Lower lobe of right lung (tissue), 2 donors: ENCODE measurements around the gene ERC1. TPM values are rescaled to one million over a fixed set of nuclear protein-coding genes. Genes with fewer than 3 reads are reported as not detected.

Experiments
- ATAC-seq, 2 donors: fragments of 200-7000 bp; cut with Tn5 transposase; one replicate each; pipeline ENCODE4 v1.9.1; 2020 to 2022; ENCODE audit warnings: mild to moderate bottlenecking in 2 of 2, moderate library complexity in 2 of 2
- DNase-seq: peaks from one replicate; pipeline ENCODE4 v3.0.0-alpha.2; 2020
- H3K27ac ChIP-seq: fragments of 200-600 bp; one replicate; pipeline ENCODE4 v1.8.0; 2022
- H3K27me3 ChIP-seq: fragments of 200-600 bp; one replicate; pipeline ENCODE4 v1.8.0; 2022; ENCODE audit warnings: low read depth
- H3K36me3 ChIP-seq: fragments of 200-600 bp; one replicate; pipeline ENCODE4 v1.8.0; 2022; ENCODE audit warnings: mild to moderate bottlenecking
- H3K4me1 ChIP-seq: fragments of 200-600 bp; one replicate; pipeline ENCODE4 v1.8.0; 2022
- H3K4me3 ChIP-seq: fragments of 200-600 bp; one replicate; pipeline ENCODE4 v1.8.0; 2022; ENCODE audit warnings: mild to moderate bottlenecking
- H3K9me3 ChIP-seq: fragments of 200-600 bp; one replicate; pipeline ENCODE4 v1.8.0; 2022
- CTCF ChIP-seq: fragments of 200-600 bp; IDR thresholded peaks from one replicate; pipeline ENCODE4 v1.8.0; 2022; ENCODE audit warnings: antibody characterized with exemption, mild to moderate bottlenecking
- intact Hi-C: fragments of 100-400 bp; cut with DNase I; formaldehyde crosslinking; loops from one replicate; pipeline ENCODE4 v1.11.0; 2022
- total RNA-seq: library from RNA; stranded (reverse); fragmentation: NEBNext Ultra II Directional; extraction: Animal tissue kit (Norgen Biotek cat#: 25700); gene quantifications from one replicate; pipeline ENCODE4 v1.2.1, GENCODE V29; 2021
- donor health status: DM: no; HTN: yes; CAD: no; lungs with severe emphysema.

ERC1 gene
- total RNA-seq, 1 donor from 2014 or later, result 66.3 TPM

GRCh38 chr12:1199700-1200099 is 208.7 kb downstream of the ERC1 start:
- H3K9me3 ChIP-seq, result peaks cover 3% of the 10 kb centered on the region
- intact Hi-C loops, result no loop called here
- peaks cover 13% of the 10 kb centered on the region for H3K4me1 ChIP-seq
- DNase-seq (no peak), ATAC-seq (no peak)
- H3K27ac ChIP-seq, result no peak overlapping the region
- H3K27me3 ChIP-seq, result no peaks in the 10 kb centered on the region
- H3K4me3 ChIP-seq, result no peak overlapping the region
- TF ChIP-seq CTCF, result no peak
- no peaks in the 10 kb centered on the region for H3K36me3 ChIP-seq

GRCh38 chr12:1201030-1201429 is 210.0 kb downstream of the ERC1 start:
- no peak for ATAC-seq
- peaks cover 3% of the 10 kb centered on the region for H3K9me3 ChIP-seq
- TF ChIP-seq CTCF, result no peak
- H3K4me3 ChIP-seq, result no peak overlapping the region
- H3K4me1 ChIP-seq, result peaks cover 20% of the 10 kb centered on the region
- H3K27ac ChIP-seq, result no peak overlapping the region
- no peak for DNase-seq
- intact Hi-C loops, result no loop called here
- no peaks in the 10 kb centered on the region for H3K36me3 ChIP-seq
- H3K27me3 ChIP-seq, result no peaks in the 10 kb centered on the region

- ATAC-seq (no peak), DNase-seq (no peak)
- H3K27me3 ChIP-seq, result no peaks in the 10 kb centered on the region
- H3K9me3 ChIP-seq, result peaks cover 3% of the 10 kb centered on the region
- H3K27ac ChIP-seq, result peak overlapping the region; percentile 15
- TF ChIP-seq CTCF, result no peak
- H3K36me3 ChIP-seq, result no peaks in the 10 kb centered on the region
- intact Hi-C loops, result no loop called here
- no peak overlapping the region for H3K4me3 ChIP-seq
- H3K4me1 ChIP-seq, result peaks cover 25% of the 10 kb centered on the region
Measured at GRCh38 chr12:1201886-1202285, 210.9 kb downstream of the ERC1 start.

GRCh38 chr12:1203735-1204019 is 212.7 kb downstream of the ERC1 start:
- intact Hi-C loops, result no loop called here
- peak overlapping the region; percentile 61 for H3K27ac ChIP-seq
- H3K4me1 ChIP-seq, result peaks cover 25% of the 10 kb centered on the region
- no peak for TF ChIP-seq CTCF
- H3K4me3 ChIP-seq, result no peak overlapping the region
- DNase-seq, result no peak
- H3K9me3 ChIP-seq, result peaks cover under 1% of the 10 kb centered on the region
- no peaks in the 10 kb centered on the region for H3K27me3 ChIP-seq
- no peaks in the 10 kb centered on the region for H3K36me3 ChIP-seq
- no peak for ATAC-seq

GRCh38 chr12:1204581-1205121 is 213.6 kb downstream of the ERC1 start:
- Histone ChIP-seq H3K27me3 (no peaks in the 10 kb centered on the region), H3K4me1 (peaks cover 25% of the 10 kb centered on the region), H3K27ac (peak overlapping the region; percentile 61), H3K4me3 (peak overlapping the region; percentile 47), H3K36me3 (no peaks in the 10 kb centered on the region), H3K9me3 (no peaks in the 10 kb centered on the region)
- DNase-seq (no peak), ATAC-seq (no peak)
- intact Hi-C loops, result no loop called here
- no peak for TF ChIP-seq CTCF
